NOMO-1 treated with dmso at 0.1 percent for 144 hours (cell line): Measurements from ENCODE around the gene TSHZ3.
A peak's percentile ranks its signal among the peaks of the same experiment; 100 is the strongest.

Source experiments
- DNase-seq: peaks from one replicate; lab custom pipeline; 2025; ENCODE audit not compliant: unreplicated experiment; lab: John Stamatoyannopoulos, UW

The TSHZ3 gene

GRCh38 chr19:31314849-31315629 lies 34.2 kb downstream of the TSHZ3 start:
- DNase-seq, result no peak

DNA sequence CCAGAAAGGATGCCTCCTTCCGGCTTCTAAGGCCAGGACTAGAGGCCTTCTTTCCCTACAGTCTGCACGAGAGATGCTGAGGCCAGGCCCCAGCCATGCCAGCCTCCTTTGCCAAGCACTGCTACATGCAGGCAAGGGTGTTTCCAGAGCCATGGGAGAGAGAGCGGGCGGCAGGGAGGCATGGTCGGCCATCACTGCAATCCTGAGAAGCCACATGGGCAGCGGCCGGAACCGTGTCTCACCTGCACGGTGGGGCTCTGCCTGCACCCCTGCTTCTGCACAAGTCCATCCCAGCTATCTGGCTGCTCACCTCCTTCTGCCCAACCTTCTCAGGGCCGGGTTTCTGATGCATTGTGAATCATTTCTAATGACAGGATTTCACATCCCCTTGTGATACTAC lies 35.1 kb downstream of the TSHZ3 start:
- no peak for DNase-seq

- no peak for DNase-seq
These were observed 35.8 kb downstream of the TSHZ3 start for GRCh38 chr19:31313291-31314030.

DNA sequence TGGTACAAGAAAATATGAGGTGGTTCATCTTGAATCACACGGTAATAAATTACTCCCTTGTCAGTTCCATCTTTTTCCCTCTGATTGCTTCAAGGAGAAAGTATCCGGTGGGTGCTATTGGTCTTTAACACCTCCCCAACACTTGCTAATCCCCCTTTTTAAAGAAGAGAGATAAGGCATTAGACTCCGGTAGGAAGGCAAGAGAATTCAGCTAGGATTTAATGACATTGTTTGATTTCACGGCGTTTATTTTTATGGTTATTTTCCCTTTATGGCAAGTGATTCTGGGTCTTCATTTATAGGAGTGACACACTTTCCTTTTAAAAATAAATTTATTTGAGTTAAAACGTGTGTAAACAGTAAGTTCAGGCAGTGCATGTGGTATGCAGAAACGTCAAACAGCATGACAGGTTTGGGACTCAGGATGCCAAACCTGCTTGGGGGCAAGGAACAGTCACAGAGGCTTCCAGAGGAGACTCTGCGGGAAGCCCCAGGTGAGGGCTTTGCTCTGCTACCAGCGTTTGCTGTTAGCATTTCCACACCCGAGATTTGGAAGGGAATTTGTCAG lies 36.5 kb downstream of the TSHZ3 start:
- DNase-seq, result no peak

DNA sequence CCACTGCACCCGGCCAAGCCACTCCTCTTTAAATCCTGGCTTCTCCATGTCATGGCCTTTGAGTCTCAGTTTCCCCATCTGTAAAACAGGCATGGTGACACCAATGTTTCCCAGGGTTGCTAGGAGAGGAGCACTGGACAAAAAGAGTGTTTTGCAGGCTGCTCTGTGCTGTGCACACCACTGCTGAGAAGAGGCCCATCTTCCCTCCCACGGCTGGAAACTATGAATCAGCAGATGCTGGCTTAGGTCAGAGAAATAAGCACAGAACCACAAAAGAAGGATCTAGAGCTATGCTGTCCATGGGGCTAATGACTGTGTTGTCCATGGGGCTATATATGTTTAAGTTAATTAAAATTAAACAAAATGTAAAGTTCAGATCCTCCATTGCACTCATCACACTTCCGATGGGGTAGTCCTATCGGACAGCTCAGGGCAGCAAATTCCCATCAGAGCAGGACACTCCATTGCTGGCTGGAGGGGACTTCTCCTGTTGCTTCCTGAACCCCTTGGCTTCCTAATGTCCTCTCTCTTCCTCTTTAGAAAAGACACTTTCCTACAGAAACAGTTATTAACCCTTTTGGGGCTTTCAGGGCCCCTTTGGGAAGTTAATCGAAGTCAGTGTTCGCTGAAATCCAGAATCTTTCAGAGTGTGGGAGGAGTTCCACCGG lies 37.1 kb downstream of the TSHZ3 start:
- no peak for DNase-seq

- DNase-seq, result no peak
These were observed 38.7 kb downstream of the TSHZ3 start for GRCh38 chr19:31310432-31311133.

DNA sequence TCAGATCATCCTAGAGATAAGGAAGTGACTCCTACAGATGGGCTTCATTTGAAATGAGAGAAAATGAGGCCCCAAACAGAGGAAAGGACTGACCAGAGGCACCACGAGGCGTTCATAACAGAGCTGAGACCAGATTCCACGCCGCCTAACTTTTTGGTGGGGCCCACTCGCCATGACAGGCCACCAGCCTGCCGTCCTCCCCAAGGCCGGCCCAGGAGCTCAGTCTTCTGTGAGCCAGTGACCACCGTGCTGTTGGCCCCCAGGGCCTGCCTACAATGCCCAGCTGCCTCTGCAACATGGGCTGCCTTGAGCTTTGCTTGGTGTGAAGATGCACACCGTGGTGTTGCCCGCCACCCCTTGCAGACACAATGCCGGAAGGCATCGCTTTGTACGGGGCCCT lies 40.5 kb downstream of the TSHZ3 start:
- no peak for DNase-seq

DNA sequence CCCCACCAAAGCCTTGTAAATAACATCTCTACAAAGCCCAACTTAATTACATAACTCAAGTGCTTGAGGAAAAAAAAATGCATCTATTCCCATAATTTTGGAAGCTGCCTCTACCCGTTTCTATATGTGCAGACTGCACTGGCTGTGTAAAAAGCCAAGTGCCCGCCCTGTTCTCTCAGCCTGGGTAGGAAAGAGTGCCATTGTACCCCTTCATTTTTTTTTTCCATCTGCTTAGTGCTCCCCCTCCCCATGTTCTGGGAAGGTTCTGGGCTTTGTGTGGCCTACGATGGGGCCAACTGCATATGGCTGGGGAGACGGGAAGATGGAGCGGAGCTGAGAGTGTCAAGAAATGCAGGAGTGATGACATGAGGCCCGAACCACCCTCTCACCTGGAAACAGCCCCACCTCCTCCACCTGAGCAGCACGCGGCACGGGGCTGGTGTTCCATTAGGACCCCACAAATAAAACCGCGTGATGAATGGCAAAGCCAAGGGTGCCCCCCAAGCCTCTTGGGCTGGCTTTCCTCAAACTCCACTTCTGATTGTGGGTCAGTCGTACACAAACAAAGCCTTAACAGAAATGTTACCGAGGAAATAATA lies 42.1 kb downstream of the TSHZ3 start:
- DNase-seq, result no peak

DNA sequence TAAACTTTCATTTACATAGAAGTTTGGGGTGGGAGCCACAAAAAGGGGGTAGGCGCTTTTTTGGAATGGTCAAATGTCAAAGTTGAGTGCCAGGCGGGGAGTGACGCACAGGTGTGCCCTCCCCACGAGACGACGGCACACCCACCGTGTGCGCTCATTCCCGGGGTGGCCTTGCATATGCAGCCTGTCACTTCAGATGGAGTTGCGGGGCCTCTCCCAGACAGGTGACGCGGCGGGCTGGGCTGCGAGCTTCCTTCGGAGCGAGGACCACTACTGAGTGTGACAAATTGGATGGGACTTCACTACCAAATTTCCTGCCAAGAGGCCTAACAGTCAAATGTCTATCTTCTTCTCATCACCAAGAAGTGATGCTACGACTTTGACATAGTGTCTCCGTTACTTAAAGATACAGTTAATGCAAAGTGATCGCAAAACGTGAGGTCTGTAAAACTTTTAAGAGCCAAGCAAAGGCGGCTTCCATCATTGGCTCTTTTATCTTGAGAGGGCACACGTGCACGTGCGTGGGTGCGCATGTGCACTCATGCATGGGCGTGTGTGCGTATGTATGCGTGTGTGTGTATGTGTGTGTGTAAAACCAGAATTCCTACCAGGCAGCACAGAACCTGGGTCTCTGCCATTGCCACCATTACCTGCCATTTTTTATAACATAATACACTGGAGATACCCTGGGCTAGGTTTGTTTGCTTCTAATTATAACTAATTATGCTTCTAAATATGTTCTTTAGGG lies 43.1 kb downstream of the TSHZ3 start:
- DNase-seq, result no peak

DNA sequence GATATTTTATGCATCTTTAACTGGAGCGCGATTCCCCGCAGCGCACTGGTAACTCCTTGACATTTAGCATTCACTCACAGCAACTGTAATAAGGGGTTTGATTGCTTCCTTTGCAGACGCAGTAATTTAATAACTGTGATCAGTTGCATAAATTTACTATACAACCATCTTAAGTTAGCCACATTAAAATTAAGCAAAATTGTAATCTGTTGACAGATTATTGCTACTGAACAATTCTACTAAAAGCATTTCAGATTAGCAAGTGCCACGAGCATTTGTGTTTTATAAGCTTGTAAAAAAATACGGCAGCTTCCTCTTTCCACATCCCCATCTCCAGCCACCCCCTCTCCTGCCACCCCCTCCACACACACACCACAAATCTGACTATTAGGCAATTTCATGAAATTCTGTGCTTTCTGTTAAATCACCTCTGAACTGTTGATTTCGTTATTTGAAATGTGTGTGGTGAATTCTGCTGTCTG lies 44.4 kb downstream of the TSHZ3 start:
- DNase-seq, result peak; percentile 89

GRCh38 chr19:31303262-31303815 lies 45.9 kb downstream of the TSHZ3 start:
- no peak for DNase-seq

GRCh38 chr19:31301306-31301980 lies 47.8 kb downstream of the TSHZ3 start:
- no peak for DNase-seq

DNA sequence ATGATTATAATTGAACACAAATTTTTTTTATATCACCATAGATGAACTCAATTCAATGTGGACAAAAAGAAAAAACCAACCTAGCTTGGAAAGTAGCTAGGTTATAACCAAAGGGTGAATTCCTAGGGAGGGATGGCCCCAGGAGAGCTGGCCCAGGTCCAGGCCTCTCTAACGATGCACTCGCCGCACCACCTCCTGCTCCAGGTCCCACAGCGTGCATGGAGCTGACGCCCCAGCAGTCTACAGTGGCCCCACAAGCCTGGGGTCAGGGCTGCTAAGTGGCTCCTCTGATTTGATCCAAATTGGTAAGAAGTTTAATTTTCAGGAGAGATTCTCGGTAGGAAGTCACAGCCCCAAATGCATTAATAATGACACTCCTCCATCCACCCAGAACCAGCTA lies 48.8 kb downstream of the TSHZ3 start:
- DNase-seq, result no peak

GRCh38 chr19:31299665-31300064 lies 49.6 kb downstream of the TSHZ3 start:
- no peak for DNase-seq

DNA sequence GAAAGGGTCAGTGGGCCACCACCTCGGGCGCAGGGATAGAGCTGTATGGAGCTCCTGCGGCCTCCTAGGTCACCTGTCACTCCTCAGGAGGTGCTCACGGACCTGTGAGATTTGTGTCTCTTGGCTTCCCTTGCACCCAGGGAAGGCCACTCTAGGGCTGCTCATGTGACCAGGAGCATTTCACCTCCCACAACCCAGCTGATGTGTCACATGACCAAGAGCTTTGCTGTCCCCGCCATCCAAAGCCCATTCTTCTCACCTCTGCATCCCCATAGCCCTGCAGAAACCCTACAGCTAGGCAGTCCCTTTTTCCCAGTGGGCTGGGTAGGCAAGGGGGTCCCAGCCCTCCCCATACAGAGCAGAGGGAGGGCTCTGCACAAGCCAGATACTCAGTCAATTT lies 51.2 kb downstream of the TSHZ3 start:
- DNase-seq, result no peak

- DNase-seq, result no peak
These were observed 52.4 kb downstream of the TSHZ3 start for GRCh38 chr19:31296741-31297390.

GRCh38 chr19:31294189-31294588 lies 55.0 kb downstream of the TSHZ3 start:
- DNase-seq, result no peak

DNA sequence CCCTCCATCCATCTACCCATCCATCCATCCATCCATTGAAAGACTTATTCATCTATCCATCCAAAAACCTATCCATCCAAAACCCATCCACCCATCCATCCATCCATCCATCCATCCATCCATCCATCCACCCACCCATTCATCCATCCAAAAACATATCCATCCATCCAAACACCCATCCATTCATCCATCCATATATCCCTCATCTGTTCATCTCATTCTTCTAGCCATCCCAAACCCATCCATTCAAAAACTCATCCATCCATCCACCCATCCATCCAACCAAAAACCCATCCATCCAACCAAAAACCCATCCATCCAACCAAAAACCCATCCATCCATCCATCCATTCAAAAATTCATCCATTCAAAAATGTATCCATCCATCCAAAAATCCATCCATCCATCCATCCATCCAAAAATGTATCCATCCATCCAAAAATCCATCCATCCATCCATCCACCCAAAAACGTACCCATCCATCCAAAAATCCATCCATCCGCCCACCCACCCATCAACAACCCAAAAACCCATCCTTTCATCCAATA lies 56.5 kb downstream of the TSHZ3 start:
- no peak for DNase-seq
